Measurements from ENCODE around the gene BOLA2B.
"Not testable (repeated sequence)": the region's sequence is repeated elsewhere in the genome, so short reads cannot be mapped to it uniquely, and the experiment has no call there.

BOLA2B gene

GRCh38 chr16:30184096-30184890 lies 9.2 kb downstream of the BOLA2B start:
- no peak for DNase-seq (ENCODE audit: low read depth in 2 of 2)

GRCh38 chr16:30183233-30184095 lies 10.0 kb downstream of the BOLA2B start, which contains the start of gene CORO1A:
Gene CORO1A, plus strand, starts transcription at chr16:30183602. Its CDS starts 1,608 bp downstream, at chr16:30185210.
- DNase-seq (ENCODE audit: low read depth in 2 of 2), result peak; percentile 26 to 29

DNA sequence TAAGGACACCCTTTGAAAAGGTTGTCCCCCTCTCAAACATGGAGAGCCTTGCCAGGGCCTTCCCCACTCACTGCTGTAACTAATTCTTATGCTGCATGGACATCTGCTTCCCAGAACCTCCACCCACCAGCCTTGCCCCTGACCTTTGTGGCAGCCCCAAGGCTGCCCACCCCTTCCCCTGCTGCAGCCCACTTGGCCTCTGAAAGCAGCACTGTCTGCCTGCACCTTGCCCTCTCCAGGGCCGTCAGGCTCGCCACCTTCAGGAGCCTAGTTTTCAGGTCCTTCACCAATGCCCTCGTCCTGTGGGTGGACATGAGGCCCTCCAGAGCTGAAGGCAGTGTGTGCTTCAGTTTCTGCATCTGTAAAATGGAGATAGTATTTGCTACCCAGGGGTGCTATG lies 12.7 kb downstream of the BOLA2B start:
- DNase-seq (ENCODE audit: low read depth in 2 of 2), result no peak

DNA sequence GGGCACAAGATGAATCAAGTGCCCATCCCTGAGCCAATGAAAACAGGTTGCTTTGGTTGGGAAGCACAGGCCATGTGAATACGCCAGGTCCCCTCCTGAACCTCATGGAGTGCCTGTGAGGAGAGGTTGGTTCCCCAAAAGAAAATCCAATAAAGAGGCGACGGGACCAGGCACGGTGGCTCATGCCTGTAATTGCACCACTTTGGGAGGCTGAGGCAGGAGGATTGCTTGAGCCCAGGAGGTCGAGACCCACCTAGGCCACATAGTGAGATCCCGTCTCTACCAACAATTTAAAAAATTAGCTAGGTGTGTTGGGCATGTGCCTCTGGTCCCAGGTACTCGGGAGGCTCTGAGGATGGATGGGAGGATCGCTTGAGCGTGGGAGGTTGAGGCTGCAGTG lies 13.5 kb downstream of the BOLA2B start:
- DNase-seq (ENCODE audit: low read depth in 2 of 2), result no peak

DNA sequence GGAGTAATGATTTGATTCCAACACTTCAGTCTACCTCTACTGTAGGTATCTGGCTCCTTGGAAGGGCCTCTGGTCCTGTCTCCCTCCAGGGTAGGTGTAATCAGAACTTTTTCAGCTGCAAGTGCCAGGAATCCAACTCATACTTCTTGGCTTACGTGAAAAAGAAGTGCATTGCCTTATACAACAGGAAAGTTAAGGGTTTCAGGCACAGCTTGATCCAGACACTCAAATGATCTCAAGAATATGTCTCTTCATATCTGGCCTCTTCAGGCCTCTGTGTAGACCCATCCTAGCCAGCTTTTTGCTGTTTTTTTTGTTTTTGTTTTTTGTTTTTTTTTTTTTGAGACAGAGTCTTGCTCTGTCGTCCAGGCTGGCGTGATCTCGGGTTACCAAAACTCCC lies 14.3 kb downstream of the BOLA2B start:
- DNase-seq (ENCODE audit: low read depth in 2 of 2), result no peak

GRCh38 chr16:30176876-30177275 lies 16.6 kb downstream of the BOLA2B start:
- not testable (repeated sequence) for DNase-seq (ENCODE audit: low read depth in 2 of 2)

DNA sequence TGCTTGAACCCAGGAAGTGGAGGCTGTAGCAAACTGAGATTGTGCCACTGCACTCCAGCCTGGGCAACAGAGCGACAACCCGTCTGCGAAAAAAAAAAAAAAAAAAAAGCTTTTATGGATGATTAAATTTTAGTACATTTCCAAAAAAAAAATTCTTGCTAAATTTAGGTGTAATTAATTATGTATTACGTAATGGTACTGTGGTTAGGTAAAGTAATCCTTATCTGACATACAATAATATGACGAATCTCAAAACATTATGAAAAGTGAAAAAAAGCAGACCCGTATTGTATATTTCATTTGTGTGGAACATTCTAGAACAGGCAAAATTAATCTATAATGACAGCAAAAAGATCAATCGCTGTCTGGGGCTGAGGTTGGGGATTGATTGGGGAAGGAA lies 20.4 kb downstream of the BOLA2B start:
- no peak for DNase-seq (ENCODE audit: low read depth in 2 of 2)

GRCh38 chr16:30170145-30170544 lies 23.3 kb downstream of the BOLA2B start:
- DNase-seq (ENCODE audit: low read depth in 2 of 2), result not testable (repeated sequence)

- not testable (repeated sequence) for DNase-seq (ENCODE audit: low read depth in 2 of 2)
Observed at GRCh38 chr16:30169416-30169815, 24.1 kb downstream of the BOLA2B start.

GRCh38 chr16:30168746-30169145 lies 24.7 kb downstream of the BOLA2B start:
- not testable (repeated sequence) for DNase-seq (ENCODE audit: low read depth in 2 of 2)

DNA sequence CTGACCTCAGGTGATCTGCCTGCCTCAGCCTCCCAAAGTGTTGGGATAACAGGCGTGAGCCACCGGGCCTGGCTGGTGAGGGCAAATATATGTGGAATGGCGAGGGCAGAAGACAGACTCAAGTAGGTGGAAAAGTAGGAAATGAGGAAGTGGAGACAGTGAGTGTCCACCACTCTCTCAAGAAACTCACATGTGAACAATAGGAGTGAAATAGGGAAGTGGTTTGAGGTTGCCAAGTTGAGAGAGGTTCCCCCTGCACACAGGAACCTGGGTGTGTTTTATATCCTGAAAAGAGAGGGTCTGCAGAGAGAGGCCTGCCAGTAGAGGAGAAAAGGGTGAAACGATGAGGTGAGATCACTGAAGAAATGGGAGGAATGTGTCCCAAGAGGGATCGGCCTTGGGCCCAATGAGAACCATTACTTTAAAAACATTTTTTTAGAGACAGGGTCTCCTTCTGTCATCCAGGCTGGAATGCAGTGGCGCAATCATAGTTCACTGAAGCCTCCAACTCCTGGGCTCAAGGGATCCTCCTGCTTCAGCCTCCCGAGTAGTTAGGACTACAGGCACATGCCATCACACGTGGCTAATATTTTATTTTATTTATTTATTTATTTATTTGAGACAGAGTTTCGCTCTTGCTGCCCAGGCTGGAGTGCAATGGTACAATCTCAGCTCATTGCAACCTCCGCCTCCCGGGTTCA lies 27.1 kb downstream of the BOLA2B start:
- no peak for DNase-seq (ENCODE audit: low read depth in 2 of 2)

GRCh38 chr16:30163538-30163937 lies 29.9 kb downstream of the BOLA2B start:
- DNase-seq (ENCODE audit: low read depth in 2 of 2), result no peak

- no peak for DNase-seq (ENCODE audit: low read depth in 2 of 2)
Observed at GRCh38 chr16:30157214-30157613, 36.3 kb downstream of the BOLA2B start.

DNA sequence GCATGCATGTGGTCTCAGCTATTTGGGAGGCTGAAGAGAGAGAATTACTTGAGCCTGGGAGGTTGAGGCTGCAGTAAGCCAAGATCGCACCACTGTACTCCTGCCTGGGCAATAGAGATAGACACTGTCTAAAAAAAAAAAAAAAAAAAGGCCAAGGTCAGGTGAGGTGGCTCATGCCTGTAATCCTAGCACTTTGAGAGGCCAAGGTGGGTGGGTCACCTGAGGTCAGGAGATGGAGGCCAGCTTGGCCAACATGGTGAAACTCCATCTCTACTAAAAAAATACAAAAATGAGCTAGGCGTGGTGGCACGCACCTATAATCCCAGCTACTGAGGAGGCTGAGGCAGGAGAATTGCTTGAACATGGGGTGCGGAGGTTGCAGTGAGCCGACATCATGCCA lies 38.3 kb downstream of the BOLA2B start:
- DNase-seq (ENCODE audit: low read depth in 2 of 2), result no peak

DNA sequence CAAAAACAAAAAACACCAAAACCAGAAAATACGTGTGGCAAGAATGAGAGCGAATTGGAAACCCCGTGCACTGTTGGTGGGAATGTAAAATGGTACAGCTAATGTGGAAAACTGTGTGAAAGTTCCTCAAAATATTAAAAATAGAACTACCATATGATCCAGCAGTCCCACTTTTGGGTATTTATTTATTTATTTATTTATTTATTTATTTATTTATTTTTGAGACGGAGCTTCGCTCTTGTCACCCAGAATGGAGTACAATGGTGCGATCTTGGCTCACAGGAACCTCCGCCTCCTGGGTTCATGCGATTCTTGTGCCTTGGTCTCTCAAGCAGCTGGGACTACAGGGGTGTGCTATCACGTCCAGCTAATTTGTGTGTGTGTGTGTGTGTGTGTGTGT lies 40.9 kb downstream of the BOLA2B start:
- DNase-seq (ENCODE audit: low read depth in 2 of 2), result no peak

DNA sequence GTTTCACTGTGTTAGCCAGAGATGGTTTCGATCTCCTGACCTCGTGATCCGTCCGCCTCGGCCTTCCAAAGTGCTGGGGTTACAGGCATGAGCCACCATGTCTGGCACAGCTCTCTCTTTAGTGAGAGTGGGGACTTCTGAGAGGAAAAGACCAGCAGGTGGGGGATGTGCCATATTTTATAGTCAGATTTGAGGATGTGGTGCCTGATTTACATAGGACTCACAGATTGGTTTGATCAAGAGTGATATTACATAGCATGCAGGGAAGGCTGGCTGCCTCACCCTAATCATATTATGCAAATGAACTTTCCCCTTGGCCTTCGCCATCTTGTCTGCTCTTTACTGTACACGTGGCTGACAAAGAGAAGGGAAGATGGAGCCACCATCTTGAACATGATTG lies 42.4 kb downstream of the BOLA2B start:
- no peak for DNase-seq (ENCODE audit: low read depth in 2 of 2)

DNA sequence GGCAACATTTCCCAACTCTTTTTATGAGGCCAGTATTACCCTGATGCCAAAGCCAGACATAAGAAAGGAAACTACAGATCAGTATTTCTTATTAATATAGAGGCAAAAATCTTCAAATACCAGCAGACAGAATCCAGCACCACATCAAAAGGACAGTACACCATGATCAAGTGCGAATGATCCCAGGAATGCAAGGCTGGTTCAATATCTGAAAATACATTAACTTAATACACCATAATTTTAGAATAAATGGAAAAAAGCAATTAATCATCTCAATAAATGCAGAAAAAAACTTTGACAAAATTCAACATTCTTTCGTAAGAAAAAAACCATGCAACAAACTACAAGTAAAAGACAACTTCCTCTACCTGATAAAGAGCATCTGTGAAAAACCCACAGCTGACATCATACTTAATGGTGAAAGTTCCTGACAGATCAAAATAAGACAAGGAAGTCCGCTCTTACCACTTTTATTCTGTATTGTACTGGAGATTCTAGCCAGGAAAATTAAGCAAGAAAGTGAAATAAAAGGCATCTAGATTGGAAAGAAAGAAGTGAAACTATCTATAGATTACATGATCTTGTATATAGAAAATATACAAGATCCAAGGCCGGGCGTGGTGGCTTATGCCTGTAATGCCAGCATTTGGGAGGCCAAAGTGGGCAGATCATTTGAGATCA lies 44.1 kb downstream of the BOLA2B start:
- DNase-seq (ENCODE audit: low read depth in 2 of 2), result no peak

- DNase-seq (ENCODE audit: low read depth in 2 of 2), result no peak
Observed at GRCh38 chr16:30147843-30148510, 45.5 kb downstream of the BOLA2B start.

DNA sequence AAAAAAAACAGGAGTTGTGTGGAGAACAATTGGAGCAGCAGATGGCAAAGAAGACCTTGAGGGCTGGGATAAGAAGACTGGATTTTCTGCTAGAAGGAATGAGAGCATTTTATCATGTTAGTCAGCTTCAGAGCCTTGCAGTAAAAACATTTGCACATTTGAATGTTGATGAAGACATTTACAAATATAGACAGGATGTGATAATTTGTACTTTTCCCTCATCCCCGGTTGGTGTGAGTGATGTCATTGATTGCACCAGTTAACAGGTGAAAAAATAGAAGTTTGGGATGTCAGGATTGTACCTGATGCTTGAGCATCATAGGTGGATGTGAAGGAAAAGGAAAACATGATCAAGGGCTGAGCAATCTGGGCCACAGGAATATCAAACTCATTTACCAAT lies 47.8 kb downstream of the BOLA2B start:
- no peak for DNase-seq (ENCODE audit: low read depth in 2 of 2)

DNA sequence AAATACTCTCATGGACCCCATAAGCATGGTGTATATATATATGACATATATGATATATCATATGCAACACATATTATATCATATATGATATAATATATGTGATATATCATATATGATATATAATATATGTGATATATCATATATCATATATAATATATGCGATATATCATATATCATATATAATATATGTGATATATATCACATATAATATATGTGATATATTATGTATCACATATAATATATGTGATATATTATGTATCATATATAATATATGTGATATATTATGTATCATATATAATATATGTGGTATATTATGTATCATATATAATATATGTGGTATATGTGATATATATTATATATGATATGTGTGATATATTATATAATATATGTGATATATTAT lies 48.5 kb downstream of the BOLA2B start:
- no peak for DNase-seq (ENCODE audit: low read depth in 2 of 2)

DNA sequence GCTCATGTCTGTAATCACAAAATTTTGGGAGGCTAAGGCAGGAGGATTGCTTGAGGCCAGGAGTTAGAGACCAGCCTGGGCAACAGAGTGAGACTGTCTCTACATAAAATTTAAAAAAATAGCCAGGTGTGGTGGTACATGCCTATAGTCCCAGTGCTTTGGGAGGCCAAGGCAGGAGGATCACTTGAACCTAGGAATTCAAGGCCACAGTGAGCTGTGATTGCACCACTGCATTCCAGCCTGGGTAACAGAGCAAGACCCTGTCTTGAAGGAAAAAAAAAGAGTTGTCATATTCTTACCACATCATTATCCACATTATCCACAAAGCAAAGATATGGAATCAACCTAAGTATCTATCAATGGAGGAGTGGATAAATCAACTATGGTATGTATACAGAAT lies 49.4 kb downstream of the BOLA2B start:
- no peak for DNase-seq (ENCODE audit: low read depth in 2 of 2)

Data from fibroblast of skin of left biceps (primary cell).